BJ (cell line): ENCODE measurements around the gene DCDC2C. TPM values are rescaled to one million over a fixed set of nuclear protein-coding genes. Genes with fewer than 3 reads are reported as not detected.

Experiments used
- CTCF ChIA-PET: fragments of 350-600 bp; formaldehyde crosslinking; extraction: SDS; loops from one replicate; lab custom pipeline; 2021; ENCODE audit warnings: antibody characterized with exemption, inconsistent platforms; lab: Yijun Ruan, JAX
- POLR2A ChIA-PET: fragments of 300-600 bp; sonication (Branson Sonifier 250); formaldehyde crosslinking; extraction: SDS; loops from one replicate; lab custom pipeline; 2021; ENCODE audit warnings: antibody characterized with exemption; lab: Charles Lee
- DNase-seq: peaks from one replicate; pipeline ENCODE4 v3.0.0-alpha.2; 2011; ENCODE audit warnings: low read depth
- H3K27me3 ChIP-seq: 2 replicates; pipeline ENCODE4 v1.6.0; 2011; ENCODE audit warnings: low read length; ENCODE audit not compliant: control insufficient read depth, insufficient read depth
- H3K36me3 ChIP-seq: 2 replicates; pipeline ENCODE4 v1.5.1; 2011; ENCODE audit warnings: low read length; ENCODE audit not compliant: control insufficient read depth, insufficient read depth
- H3K4me3 ChIP-seq: 2 replicates; pipeline ENCODE4 v1.5.1; 2011; ENCODE audit warnings: low read depth, mild to moderate bottlenecking, control low read depth, low read length
- CTCF ChIP-seq: IDR thresholded peaks from 2 replicates; pipeline ENCODE4 v1.5.1; 2011; ENCODE audit warnings: low read depth, mild to moderate bottlenecking, control low read depth, inconsistent platforms, low read length, moderate library complexity; ENCODE audit not compliant: insufficient read depth
- polyA plus RNA-seq: library from polyadenylated mRNA; depleted of rRNA; stranded (reverse); fragments of >200 nt; gene quantifications from 2 replicates; pipeline ENCODE4 v1.2.3, GENCODE V29; 2011

The DCDC2C gene
- polyA plus RNA-seq, 1 experiment, result not detected

- Histone ChIP-seq H3K27me3 (no peaks in the 10 kb centered on the region; the same call in 1 of the 2 replicates), H3K36me3 (no peaks in the 10 kb centered on the region), H3K4me3 (no peak overlapping the region)
- no peak for TF ChIP-seq CTCF
- POLR2A ChIA-PET, result no interaction called here
- CTCF ChIA-PET, result interaction anchor here (1.7 kb wide), 1 partner anchor 10 kb away, joined by 5 read pairs; no protein-coding TSS in a partner anchor
- DNase-seq, result no peak
Observed at GRCh38 chr2:3712424-3712823, 9.0 kb downstream of the DCDC2C start.

DNA sequence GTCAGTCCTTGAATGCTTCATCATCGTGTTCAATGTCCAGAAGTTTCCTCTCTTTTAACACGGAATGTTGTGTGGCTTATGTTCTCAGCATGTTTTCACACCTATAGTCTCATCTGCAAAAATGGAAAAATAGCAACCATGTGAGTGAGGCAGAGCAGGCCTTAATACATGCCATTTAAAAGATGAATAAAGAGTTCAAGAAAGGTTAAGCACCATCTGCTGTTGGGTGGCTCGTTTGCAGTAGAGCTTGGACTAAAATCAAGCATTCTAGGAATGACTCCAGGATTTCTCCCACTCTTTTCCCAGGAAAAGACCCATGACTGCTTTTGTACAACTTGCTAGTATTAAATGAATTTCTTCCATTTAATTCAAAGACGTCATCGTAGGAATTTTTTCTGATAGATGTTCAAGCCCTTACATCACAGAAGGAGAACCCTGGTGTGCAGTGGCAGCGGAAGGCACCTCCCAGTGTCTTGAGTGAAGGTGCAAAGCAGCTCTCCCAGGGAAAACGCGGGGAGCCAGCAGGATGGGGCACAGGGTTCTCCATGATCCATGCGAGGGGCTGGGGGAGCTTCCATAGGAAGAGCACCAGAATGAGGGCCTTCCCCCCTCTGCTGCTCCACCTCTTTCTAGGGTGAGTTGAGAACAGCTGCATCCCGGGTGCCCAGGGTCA, 9.6 kb downstream of the DCDC2C start:
- TF ChIP-seq CTCF, result no peak
- CTCF ChIA-PET, result interaction anchor here (1.1 to 1.7 kb wide), 2 partner anchors 9 to 15 kb away, joined by 4 to 5 read pairs; no protein-coding TSS in a partner anchor
- POLR2A ChIA-PET, result no interaction called here

DNA sequence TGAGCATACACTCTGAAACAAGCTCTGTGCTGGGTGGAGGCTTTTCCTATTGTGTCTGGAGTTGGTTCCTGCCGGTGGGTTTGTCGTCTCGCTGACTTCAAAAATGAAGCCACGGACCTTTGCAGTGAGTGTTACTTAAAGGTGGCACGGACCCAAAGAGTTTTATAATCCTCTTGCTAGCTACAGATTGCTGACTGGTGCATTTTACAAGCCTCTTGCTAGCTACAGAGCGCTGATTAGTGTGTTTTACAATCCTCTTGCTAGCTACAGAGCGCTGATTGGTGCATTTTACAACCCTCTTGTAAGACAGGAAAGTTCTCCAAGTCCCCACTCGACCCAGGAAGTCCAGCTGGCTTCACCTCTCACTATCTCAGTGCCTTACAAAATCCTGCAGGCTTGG, 15.3 kb downstream of the DCDC2C start:
- no peaks in the 10 kb centered on the region for H3K27me3 ChIP-seq
- no peak overlapping the region for H3K4me3 ChIP-seq
- no peak for TF ChIP-seq CTCF
- POLR2A ChIA-PET, result no interaction called here
- H3K36me3 ChIP-seq, result no peaks in the 10 kb centered on the region
- no peak for DNase-seq
- CTCF ChIA-PET, result interaction anchor here (2.4 kb wide), 1 partner anchor 10 kb away, joined by 12 read pairs; no protein-coding TSS in a partner anchor

More for the DNA sequence above, 9.6 kb downstream of the DCDC2C start:
- Histone ChIP-seq H3K4me3 (no peak overlapping the region), H3K36me3 (no peaks in the 10 kb centered on the region), H3K27me3 (no peaks in the 10 kb centered on the region; the same call in 1 of the 2 replicates)
- DNase-seq, result no peak

DNA sequence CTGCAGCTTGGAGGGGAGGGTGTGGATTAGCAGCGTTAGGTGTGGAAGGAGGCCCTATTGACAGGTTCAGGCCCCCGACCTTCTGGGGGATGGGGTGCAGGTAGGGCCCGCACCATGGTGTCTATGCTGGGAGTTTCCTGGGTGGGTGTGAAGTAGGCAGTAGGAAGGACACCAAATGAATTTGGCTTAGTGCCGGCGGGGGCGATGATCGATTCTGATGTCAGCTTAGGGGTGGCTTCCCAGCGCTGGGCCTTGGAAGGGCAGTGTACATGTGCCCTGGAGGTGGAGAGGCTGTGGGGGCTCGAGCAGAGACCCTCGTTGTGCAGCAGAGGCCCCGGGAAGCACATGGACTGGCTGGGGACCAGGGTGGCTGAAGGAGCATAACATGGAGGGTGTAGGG, 21.6 kb downstream of the DCDC2C start:
- no peak overlapping the region for H3K4me3 ChIP-seq
- CTCF ChIA-PET, result no interaction called here
- POLR2A ChIA-PET, result no interaction called here
- DNase-seq, result no peak
- H3K27me3 ChIP-seq, result no peaks in the 10 kb centered on the region
- no peaks in the 10 kb centered on the region for H3K36me3 ChIP-seq
- no peak for TF ChIP-seq CTCF

DNA sequence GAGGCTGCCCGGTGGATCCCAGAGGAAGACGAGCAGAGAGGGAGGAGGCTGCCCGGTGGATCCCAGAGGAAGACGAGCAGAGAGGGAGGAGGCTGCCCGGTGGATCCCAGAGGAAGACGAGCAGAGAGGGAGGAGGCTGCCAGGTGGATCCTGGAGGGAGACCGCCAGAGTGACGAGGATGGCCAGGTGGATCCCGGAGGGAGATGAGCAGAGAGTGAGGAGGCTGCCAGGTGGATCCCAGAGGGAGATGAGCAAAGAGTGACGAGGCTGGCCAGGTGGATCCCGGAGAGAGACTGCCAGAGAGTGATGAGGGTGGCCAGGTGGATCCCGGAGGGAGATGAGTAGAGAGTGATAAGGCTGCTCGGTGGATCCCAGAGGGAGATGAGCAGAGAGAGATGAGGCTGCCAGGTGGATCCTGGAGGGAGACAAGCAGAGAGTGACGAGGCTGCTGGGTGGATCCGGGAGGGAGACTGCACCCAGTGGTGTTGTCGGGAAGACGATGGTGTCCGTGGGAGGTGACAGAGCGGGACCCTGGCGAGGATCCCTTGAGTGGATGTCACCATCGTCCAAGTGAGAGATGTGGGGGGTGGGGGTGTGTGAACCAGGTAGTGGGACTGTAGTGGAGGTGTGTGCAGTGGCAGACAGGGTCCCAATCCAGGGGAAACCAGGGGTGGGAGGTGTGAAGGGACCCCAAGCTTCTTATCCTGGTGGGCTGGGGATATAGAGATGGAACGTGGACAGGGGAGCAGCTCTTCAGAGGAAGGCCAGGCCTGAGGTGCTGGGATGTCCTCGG, 22.3 kb downstream of the DCDC2C start:
- CTCF ChIA-PET, result no interaction called here
- POLR2A ChIA-PET, result no interaction called here
- no peak for TF ChIP-seq CTCF
- Histone ChIP-seq H3K36me3 (no peaks in the 10 kb centered on the region), H3K4me3 (no peak overlapping the region), H3K27me3 (no peaks in the 10 kb centered on the region)
- no peak for DNase-seq
